GM19043 (cell line): ENCODE data around the gene SRRD.

Experiments used
- ATAC-seq: cut with Tn5 transposase; IDR thresholded peaks from one replicate; pipeline ENCODE4 v1.9.1; 2021; ENCODE audit warnings: low read depth; ENCODE audit not compliant: unreplicated experiment

The SRRD gene

GRCh38 chr22:26453216-26453615 is 30.5 kb upstream of the SRRD start:
- ATAC-seq, result no peak

GRCh38 chr22:26453812-26454500 is 29.7 kb upstream of the SRRD start:
- ATAC-seq, result no peak

- no peak for ATAC-seq
Measured at GRCh38 chr22:26457661-26458272, 25.9 kb upstream of the SRRD start.

GRCh38 chr22:26460202-26460601 is 23.5 kb upstream of the SRRD start:
- ATAC-seq, result no peak

- ATAC-seq, result no peak
Measured at GRCh38 chr22:26461188-26461810, 22.4 kb upstream of the SRRD start.

GRCh38 chr22:26462051-26462450 is 21.6 kb upstream of the SRRD start:
- ATAC-seq, result no peak

GRCh38 chr22:26462641-26463040 is 21.0 kb upstream of the SRRD start:
- no peak for ATAC-seq

- ATAC-seq, result no peak
Measured at GRCh38 chr22:26463101-26463661, 20.5 kb upstream of the SRRD start.

- ATAC-seq, result no peak
Measured at GRCh38 chr22:26463688-26464087, 20.0 kb upstream of the SRRD start.

GRCh38 chr22:26464312-26464711 is 19.4 kb upstream of the SRRD start:
- ATAC-seq, result no peak

- ATAC-seq, result no peak
Measured at GRCh38 chr22:26466196-26466595, 17.5 kb upstream of the SRRD start.

- ATAC-seq, result no peak
Measured at GRCh38 chr22:26470807-26471206, 12.9 kb upstream of the SRRD start.

- no peak for ATAC-seq
Measured at GRCh38 chr22:26471522-26471921, 12.2 kb upstream of the SRRD start.

- ATAC-seq, result no peak
Measured at GRCh38 chr22:26474682-26475081, 9.0 kb upstream of the SRRD start.

GRCh38 chr22:26476705-26477340 is 6.9 kb upstream of the SRRD start:
- no peak for ATAC-seq

GRCh38 chr22:26477341-26477731 is 6.3 kb upstream of the SRRD start:
- no peak for ATAC-seq

- ATAC-seq, result no peak
Measured at GRCh38 chr22:26479043-26479791, 4.5 kb upstream of the SRRD start.

- no peak for ATAC-seq
Measured at GRCh38 chr22:26479792-26480610, 3.7 kb upstream of the SRRD start.

GRCh38 chr22:26480611-26480932 is 3.1 kb upstream of the SRRD start:
- no peak for ATAC-seq
